Muscle layer of duodenum (tissue), 2 donors: ENCODE data around the gene C10orf71.

ENCODE experiments used
- H3K27ac ChIP-seq: one replicate; pipeline ENCODE4 v1.7.0; 2013; ENCODE audit warnings: mild to moderate bottlenecking, low read length
- H3K27me3 ChIP-seq: one replicate; pipeline ENCODE4 v1.7.0; 2013; ENCODE audit warnings: low read depth, mild to moderate bottlenecking, control low read depth, low read length
- H3K36me3 ChIP-seq, 2 donors: one replicate each; pipeline ENCODE4 v1.7.0; 2013; ENCODE audit warnings: low read length in 2 of 2, control low read depth in 1 of 2, mild to moderate bottlenecking in 1 of 2; ENCODE audit not compliant: insufficient read depth in 2 of 2, control insufficient read depth in 1 of 2
- H3K4me1 ChIP-seq, 2 donors: one replicate each; pipeline ENCODE4 v1.7.0; 2013; ENCODE audit warnings: low read length in 2 of 2, mild to moderate bottlenecking in 2 of 2, control low read depth in 1 of 2, moderate library complexity in 1 of 2; ENCODE audit not compliant: insufficient read depth in 2 of 2, control insufficient read depth in 1 of 2
- H3K4me3 ChIP-seq, 2 donors: one replicate each; pipeline ENCODE4 v1.7.0; 2013; ENCODE audit warnings: low read length in 2 of 2, low read depth in 1 of 2, mild to moderate bottlenecking in 1 of 2
- H3K9me3 ChIP-seq, 2 donors: one replicate each; pipeline ENCODE4 v1.7.0; 2013; ENCODE audit warnings: low read length in 2 of 2, control low read depth in 1 of 2, mild to moderate bottlenecking in 1 of 2; ENCODE audit not compliant: control insufficient read depth in 1 of 2
- donor health status: healthy.

C10orf71 gene, protein sequence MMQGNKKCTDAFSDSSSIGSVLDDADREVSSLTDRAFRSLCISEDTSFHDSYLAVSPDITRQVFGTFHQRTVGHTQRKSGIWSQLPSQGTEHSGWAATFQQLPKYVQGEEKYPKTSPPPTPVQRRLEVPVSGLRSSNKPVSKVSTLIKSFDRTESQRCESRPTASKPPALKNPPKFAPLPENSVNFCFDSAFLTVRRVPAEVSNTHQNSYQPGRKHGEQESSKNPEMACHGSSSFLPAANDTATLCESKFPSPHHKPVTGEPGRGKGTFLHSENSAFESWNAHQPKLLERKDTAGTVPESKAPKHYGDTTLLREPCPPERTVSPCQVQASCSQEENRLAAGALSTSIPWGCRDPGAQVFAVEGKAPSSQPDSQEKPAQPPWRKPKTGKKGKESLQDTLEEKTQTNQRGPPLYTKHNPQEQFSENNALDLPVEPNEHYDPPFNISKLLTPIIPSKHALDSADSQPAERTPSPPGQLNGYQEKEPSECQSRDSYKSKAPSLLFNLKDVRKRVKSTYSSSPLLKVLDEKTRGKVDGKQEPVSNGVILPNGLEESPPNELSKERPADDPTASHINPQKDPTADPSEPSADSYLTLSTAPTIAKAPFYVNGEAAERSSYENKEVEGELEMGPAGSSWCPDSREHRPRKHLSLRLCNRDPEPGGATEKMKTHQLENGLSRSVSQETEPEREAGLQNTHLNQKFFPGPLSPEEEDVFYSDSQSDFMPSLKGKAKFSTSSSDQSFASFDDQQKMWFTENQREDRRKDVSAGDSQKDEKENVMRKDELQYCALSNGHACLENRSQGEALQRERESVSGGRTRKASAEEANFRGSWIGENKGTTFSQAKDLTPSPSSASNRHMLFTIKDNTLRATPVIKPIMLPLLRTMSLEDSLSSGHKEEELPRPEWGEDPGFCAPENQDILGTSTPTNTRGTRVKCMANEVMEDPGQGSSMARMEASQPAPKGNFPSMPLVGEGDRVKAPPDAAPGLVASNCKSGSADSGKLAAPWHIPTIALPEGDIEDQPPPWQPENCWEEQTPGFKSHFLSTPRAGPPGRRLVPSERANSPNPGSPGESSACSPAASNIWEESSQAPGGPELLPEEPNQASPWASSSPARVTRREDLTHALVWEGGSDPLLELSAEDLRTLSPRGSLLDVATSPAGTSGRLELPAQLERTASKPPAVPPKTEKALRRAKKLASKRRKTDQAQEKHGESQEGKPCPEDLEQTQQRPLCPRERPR (N-terminal part only)

GRCh38 chr10:49298983-49299815 is at the start of gene C10orf71:
C10orf71 (plus strand) TSS chr10:49299170; CDS start chr10:49322546, 23,376 bp downstream.
- no peaks in the 10 kb centered on the region for H3K27me3 ChIP-seq
- no peaks in the 10 kb centered on the region for H3K4me1 ChIP-seq
- no peak within 1 kb of the TSS for H3K27ac ChIP-seq
- no peaks in the 10 kb centered on the region for H3K36me3 ChIP-seq
- no peak within 1 kb of the TSS for H3K4me3 ChIP-seq
- H3K9me3 ChIP-seq: no peaks in the 10 kb centered on the region

DNA sequence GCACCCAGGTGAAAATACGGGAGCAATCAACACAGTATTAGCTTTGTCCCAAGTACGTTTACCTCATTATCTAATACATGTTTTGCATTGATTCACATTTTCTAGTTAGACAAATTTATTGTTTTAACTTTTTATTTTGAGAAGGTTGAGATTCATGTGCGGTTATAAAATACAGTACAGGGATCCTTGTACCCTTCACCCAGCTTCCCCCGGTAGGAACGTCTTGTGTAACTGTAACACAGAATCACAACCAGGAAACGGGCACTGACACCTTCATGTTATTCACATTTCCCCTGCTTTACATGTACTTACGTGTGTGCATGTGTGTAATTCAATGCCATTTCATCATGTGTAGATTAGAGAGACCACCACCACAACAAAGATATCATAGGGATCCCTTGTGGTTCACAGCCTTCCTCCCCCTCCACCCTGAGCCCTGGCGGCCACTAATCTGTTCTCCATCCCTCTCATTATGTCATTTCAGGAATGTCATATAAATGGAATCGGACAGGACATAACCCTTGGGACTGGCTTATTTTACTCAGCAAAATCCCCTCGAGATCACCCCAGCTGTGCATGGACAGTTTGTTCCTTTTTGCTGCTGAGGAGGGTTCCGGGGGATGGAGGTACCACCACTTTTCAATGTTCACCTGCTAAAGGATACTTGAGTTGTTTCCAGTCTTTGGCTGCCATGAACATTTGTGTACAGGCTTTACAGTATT is 46.5 kb upstream of the C10orf71 start:
- H3K27me3 ChIP-seq: no peaks in the 10 kb centered on the region
- H3K36me3 ChIP-seq: no peaks in the 10 kb centered on the region
- H3K4me1 ChIP-seq: no peaks in the 10 kb centered on the region
- no peaks in the 10 kb centered on the region for H3K9me3 ChIP-seq
- H3K4me3 ChIP-seq: no peak overlapping the region
- no peak overlapping the region for H3K27ac ChIP-seq

DNA sequence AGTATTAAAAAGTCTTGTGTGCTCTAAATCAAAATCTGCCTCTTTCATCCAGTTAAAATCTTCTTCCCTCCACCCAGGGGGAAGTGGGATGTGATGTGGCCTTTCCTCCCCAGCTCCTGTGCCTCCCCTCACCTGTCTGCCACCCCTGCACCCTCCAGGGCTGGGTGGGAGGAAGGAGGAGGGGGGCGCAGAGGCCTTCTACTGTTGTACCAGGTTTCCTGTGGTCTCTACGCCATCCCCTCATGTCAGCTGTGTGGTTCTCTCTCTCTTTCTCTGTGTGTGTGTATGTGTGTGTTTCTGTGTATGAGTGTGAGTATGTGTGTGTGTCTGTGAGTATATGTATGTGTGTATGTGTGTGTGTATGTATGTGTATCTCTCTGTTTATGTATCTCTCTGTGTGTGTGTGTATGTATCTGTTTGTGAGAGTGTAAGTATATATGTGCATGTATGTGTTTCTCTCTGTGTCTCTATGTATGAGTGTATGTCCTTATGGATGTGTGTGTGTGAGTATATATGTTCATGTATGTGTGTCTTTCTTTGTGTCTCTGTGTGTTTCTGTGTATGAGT is 45.5 kb upstream of the C10orf71 start:
- H3K36me3 ChIP-seq: no peaks in the 10 kb centered on the region
- H3K4me1 ChIP-seq: no peaks in the 10 kb centered on the region
- H3K4me3 ChIP-seq: no peak overlapping the region
- no peaks in the 10 kb centered on the region for H3K9me3 ChIP-seq
- no peaks in the 10 kb centered on the region for H3K27me3 ChIP-seq
- no peak overlapping the region for H3K27ac ChIP-seq

DNA sequence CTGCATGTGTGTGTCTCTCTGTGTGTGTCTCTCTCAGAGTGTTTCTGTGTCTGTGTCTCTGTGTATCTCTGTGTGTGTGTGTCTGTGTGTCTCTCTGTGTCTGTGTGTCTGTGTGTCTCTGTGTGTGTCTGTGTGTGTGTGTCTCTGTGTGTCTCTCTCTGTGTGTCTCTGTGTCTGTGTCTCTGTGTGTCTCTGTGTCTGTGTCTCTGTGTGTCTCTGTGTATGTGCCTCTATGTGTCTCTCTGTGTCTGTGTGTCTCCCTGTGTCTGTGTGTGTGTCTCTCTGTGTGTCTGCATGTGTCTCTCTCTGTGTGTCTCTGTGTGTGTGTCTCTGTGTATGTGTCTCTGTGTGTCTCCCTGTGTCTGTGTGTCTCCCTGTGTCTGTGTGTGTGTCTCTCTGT is 44.8 kb upstream of the C10orf71 start:
- Histone ChIP-seq H3K27me3 (no peaks in the 10 kb centered on the region), H3K4me3 (no peak overlapping the region), H3K4me1 (no peaks in the 10 kb centered on the region), H3K27ac (no peak overlapping the region), H3K36me3 (no peaks in the 10 kb centered on the region), H3K9me3 (no peaks in the 10 kb centered on the region)

DNA sequence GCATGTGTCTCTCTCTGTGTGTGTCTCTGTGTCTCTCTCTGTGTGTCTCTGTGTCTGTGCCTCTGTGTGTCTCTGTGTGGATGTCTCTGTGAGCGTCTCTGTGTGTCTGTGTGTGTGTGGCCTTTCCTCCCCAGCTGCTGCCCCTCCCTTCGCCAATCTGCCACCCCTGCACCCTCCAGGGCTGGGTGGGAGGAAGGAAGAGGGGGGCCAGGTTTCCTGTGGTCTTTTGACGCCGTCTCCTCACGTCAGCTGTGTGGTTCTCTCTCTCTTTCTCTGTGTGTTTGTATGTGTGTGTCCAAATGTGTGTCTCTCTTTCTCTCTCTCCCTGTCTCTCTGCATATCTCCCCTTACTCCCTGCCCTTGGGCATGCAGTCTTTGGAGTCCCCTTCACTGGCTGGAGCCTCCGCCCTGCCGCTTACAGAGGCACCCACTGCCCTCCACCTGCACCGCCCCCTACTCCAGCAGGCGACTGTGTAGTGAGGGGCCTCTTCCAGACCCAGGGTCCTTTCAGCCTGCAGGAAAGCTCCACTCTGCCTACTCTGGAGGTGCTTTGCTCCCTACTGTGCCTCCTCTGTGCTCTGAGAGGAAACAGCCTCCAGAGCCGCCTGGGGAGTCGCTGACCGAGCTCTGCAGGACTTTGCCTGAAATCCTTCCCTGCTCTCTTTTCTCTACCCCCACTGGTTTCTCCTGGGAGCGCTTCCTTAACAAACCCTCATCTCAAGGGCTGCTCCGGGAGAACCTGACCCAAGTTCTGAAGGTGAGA is 44.2 kb upstream of the C10orf71 start:
- Histone ChIP-seq H3K27me3 (no peaks in the 10 kb centered on the region), H3K4me1 (no peaks in the 10 kb centered on the region), H3K27ac (no peak overlapping the region), H3K4me3 (no peak overlapping the region), H3K9me3 (no peaks in the 10 kb centered on the region), H3K36me3 (no peaks in the 10 kb centered on the region)

- no peaks in the 10 kb centered on the region for H3K4me1 ChIP-seq
- H3K36me3 ChIP-seq: no peaks in the 10 kb centered on the region
- no peak overlapping the region for H3K27ac ChIP-seq
- no peaks in the 10 kb centered on the region for H3K27me3 ChIP-seq
- no peaks in the 10 kb centered on the region for H3K9me3 ChIP-seq
- H3K4me3 ChIP-seq: no peak overlapping the region
These were observed 43.1 kb upstream of the C10orf71 start for GRCh38 chr10:49255883-49256282.

GRCh38 chr10:49257154-49257553 is 41.8 kb upstream of the C10orf71 start:
- Histone ChIP-seq H3K4me3 (no peak overlapping the region), H3K9me3 (no peaks in the 10 kb centered on the region), H3K27ac (no peak overlapping the region), H3K36me3 (no peaks in the 10 kb centered on the region), H3K4me1 (no peaks in the 10 kb centered on the region), H3K27me3 (no peaks in the 10 kb centered on the region)

- H3K4me3 ChIP-seq: no peak overlapping the region
- H3K27me3 ChIP-seq: no peaks in the 10 kb centered on the region
- no peaks in the 10 kb centered on the region for H3K36me3 ChIP-seq
- H3K27ac ChIP-seq: no peak overlapping the region
- no peaks in the 10 kb centered on the region for H3K9me3 ChIP-seq
- H3K4me1 ChIP-seq: no peaks in the 10 kb centered on the region
These were observed 41.2 kb upstream of the C10orf71 start for GRCh38 chr10:49257626-49258349.

- no peaks in the 10 kb centered on the region for H3K27me3 ChIP-seq
- no peaks in the 10 kb centered on the region for H3K9me3 ChIP-seq
- no peak overlapping the region for H3K27ac ChIP-seq
- H3K4me1 ChIP-seq: no peaks in the 10 kb centered on the region
- no peaks in the 10 kb centered on the region for H3K36me3 ChIP-seq
- H3K4me3 ChIP-seq: no peak overlapping the region
These were observed 40.7 kb upstream of the C10orf71 start for GRCh38 chr10:49258350-49258683.
